Suprapubic skin (tissue), 4 donors: ENCODE measurements around the gene RCOR1. TPM values are rescaled to one million over a fixed set of nuclear protein-coding genes. Genes with fewer than 3 reads are reported as not detected.

Experiments used
- DNase-seq, 2 donors: peaks; one replicate each; pipeline ENCODE4 v3.0.0-alpha.2; 2019; ENCODE audit warnings: low spot score in 2 of 2
- H3K27ac ChIP-seq: fragments of 200-600 bp; sonication (generic); one replicate; pipeline ENCODE4 v1.5.1; 2019
- H3K27me3 ChIP-seq: fragments of 200-600 bp; sonication (generic); one replicate; pipeline ENCODE4 v1.5.1; 2019
- H3K36me3 ChIP-seq: fragments of 200-600 bp; sonication (generic); one replicate; pipeline ENCODE4 v1.5.1; 2019
- H3K4me1 ChIP-seq: fragments of 200-600 bp; sonication (generic); one replicate; pipeline ENCODE4 v1.5.1; 2019
- H3K4me3 ChIP-seq: fragments of 200-600 bp; sonication (generic); one replicate; pipeline ENCODE4 v1.5.1; 2019; ENCODE audit warnings: mild to moderate bottlenecking
- H3K9me3 ChIP-seq: fragments of 200-600 bp; sonication (generic); one replicate; pipeline ENCODE4 v1.5.1; 2019
- CTCF ChIP-seq, 2 donors: fragments of 200-600 bp in 1 of 2; fragments of 450-650 bp in 1 of 2; sonication (generic) in 1 of 2; IDR thresholded peaks; one replicate each; pipeline ENCODE4 v1.5.1; 2016 to 2019; ENCODE audit warnings: antibody characterized with exemption in 2 of 2, mild to moderate bottlenecking in 1 of 2, moderate library complexity in 1 of 2
- EP300 ChIP-seq: sonication (generic); formaldehyde crosslinking; IDR thresholded peaks from one replicate; pipeline ENCODE4 v1.6.1; 2017; ENCODE audit warnings: antibody characterized with exemption
- POLR2A ChIP-seq, 2 donors: fragments of 450-650 bp; IDR thresholded peaks; one replicate each; pipeline ENCODE4 v1.6.1; 2017; ENCODE audit warnings: antibody characterized with exemption in 2 of 2, mild to moderate bottlenecking in 2 of 2, moderate library complexity in 2 of 2
- POLR2AphosphoS5 ChIP-seq, 3 donors: sonication (generic); formaldehyde crosslinking; IDR thresholded peaks; one replicate each; pipeline ENCODE4 v1.6.1; 2017; ENCODE audit warnings: antibody characterized with exemption in 3 of 3
- WGBS: methylation state at CpG from one replicate; pipeline ENCODE4 v1.1.5; 2018; 5-methylcytosine and 5-hydroxymethylcytosine counted together
- total RNA-seq, 4 donors: library from RNA; depleted of rRNA; stranded (reverse); fragments of >200 nt; gene quantifications; one replicate each; pipeline ENCODE4 v1.1.0, GENCODE V29; 2016

The RCOR1 gene
- total RNA-seq, 4 donors from 2014 or later = 20.6 to 27.7 (median 24.8) TPM

- Histone ChIP-seq H3K27me3 (no peaks in the 10 kb centered on the region), H3K9me3 (no peaks in the 10 kb centered on the region), H3K36me3 (peaks cover 3% of the 10 kb centered on the region), H3K4me3 (no peak overlapping the region), H3K27ac (no peak overlapping the region), H3K4me1 (peaks cover 3% of the 10 kb centered on the region)
- TF ChIP-seq CTCF (IDR thresholded peaks at IDR 0.05) (no peak), EP300 (no peak), POLR2AphosphoS5 (IDR thresholded peaks at IDR 0.05) (no peak), POLR2A (IDR thresholded peaks at IDR 0.05) (no peak)
- WGBS = 97% methylated on average over 2 of the region's 2 CpGs
- no peak for DNase-seq
Observed at GRCh38 chr14:102678394-102678793, 85.9 kb downstream of the RCOR1 start.

- no peaks in the 10 kb centered on the region for H3K9me3 ChIP-seq
- H3K4me1 ChIP-seq = peaks cover 8% of the 10 kb centered on the region
- peaks cover 9% of the 10 kb centered on the region for H3K36me3 ChIP-seq
- H3K4me3 ChIP-seq = no peak overlapping the region
- 82% methylated on average over 30 of the region's 45 CpGs for WGBS
- H3K27me3 ChIP-seq = no peaks in the 10 kb centered on the region
- H3K27ac ChIP-seq = no peak overlapping the region
- DNase-seq = no peak
- TF ChIP-seq CTCF (IDR thresholded peaks at IDR 0.05) = no peak
- TF ChIP-seq POLR2AphosphoS5 (IDR thresholded peaks at IDR 0.05) = no peak
- TF ChIP-seq EP300 = no peak
- TF ChIP-seq POLR2A (IDR thresholded peaks at IDR 0.05) = no peak
Observed at GRCh38 chr14:102683399-102684297, 91.2 kb downstream of the RCOR1 start.

- Histone ChIP-seq H3K4me1 (peaks cover 5% of the 10 kb centered on the region), H3K27me3 (no peaks in the 10 kb centered on the region), H3K4me3 (no peak overlapping the region), H3K9me3 (no peaks in the 10 kb centered on the region), H3K27ac (no peak overlapping the region), H3K36me3 (peaks cover 9% of the 10 kb centered on the region)
- WGBS = 90% methylated on average over 6 of the region's 6 CpGs
- no peak for TF ChIP-seq EP300
- TF ChIP-seq POLR2A (IDR thresholded peaks at IDR 0.05) = no peak
- TF ChIP-seq POLR2AphosphoS5 (IDR thresholded peaks at IDR 0.05) = no peak
- TF ChIP-seq CTCF (IDR thresholded peaks at IDR 0.05) = no peak
- no peak for DNase-seq
Observed at GRCh38 chr14:102684298-102684663, 91.8 kb downstream of the RCOR1 start.

- Histone ChIP-seq H3K27me3 (no peaks in the 10 kb centered on the region), H3K4me1 (peaks cover 8% of the 10 kb centered on the region), H3K9me3 (no peaks in the 10 kb centered on the region), H3K4me3 (no peak overlapping the region), H3K36me3 (peaks cover 9% of the 10 kb centered on the region), H3K27ac (no peak overlapping the region)
- 82% methylated on average over 7 of the region's 7 CpGs for WGBS
- no peak for TF ChIP-seq CTCF (IDR thresholded peaks at IDR 0.05)
- TF ChIP-seq POLR2A (IDR thresholded peaks at IDR 0.05) = no peak
- no peak for TF ChIP-seq EP300
- no peak for TF ChIP-seq POLR2AphosphoS5 (IDR thresholded peaks at IDR 0.05)
- no peak for DNase-seq
Observed at GRCh38 chr14:102686196-102686801, 93.8 kb downstream of the RCOR1 start.

GRCh38 chr14:102688290-102688689 is 95.8 kb downstream of the RCOR1 start:
- 61% methylated on average over 3 of the region's 3 CpGs for WGBS
- DNase-seq = no peak
- peaks cover 18% of the 10 kb centered on the region for H3K4me1 ChIP-seq
- no peaks in the 10 kb centered on the region for H3K27me3 ChIP-seq
- H3K9me3 ChIP-seq = no peaks in the 10 kb centered on the region
- no peak overlapping the region for H3K4me3 ChIP-seq
- H3K27ac ChIP-seq = no peak overlapping the region
- peaks cover 8% of the 10 kb centered on the region for H3K36me3 ChIP-seq
- TF ChIP-seq POLR2A (IDR thresholded peaks at IDR 0.05) = no peak
- no peak for TF ChIP-seq POLR2AphosphoS5 (IDR thresholded peaks at IDR 0.05)
- TF ChIP-seq CTCF (IDR thresholded peaks at IDR 0.05) = no peak
- TF ChIP-seq EP300 = no peak
